ENCODE measurements around the gene KIF19.
A peak's percentile ranks its signal among the peaks of the same experiment; 100 is the strongest.

The KIF19 gene

GRCh38 chr17:74361230-74362068, 35.4 kb downstream of the KIF19 start, which contains the start of gene BTBD17:
Gene BTBD17, minus strand, starts transcription at chr17:74361868. Its CDS starts 49 bp downstream, at chr17:74361819.
- DNase-seq (ENCODE audit: low read depth in 3 of 3) = peak in 1 of 3 donors; percentile 33

GRCh38 chr17:74362069-74362405, 36.0 kb downstream of the KIF19 start:
- no peak for DNase-seq (ENCODE audit: low read depth in 3 of 3)

GRCh38 chr17:74362810-74363498, 36.9 kb downstream of the KIF19 start:
- DNase-seq (ENCODE audit: low read depth in 3 of 3) = no peak

- no peak for DNase-seq (ENCODE audit: low read depth in 3 of 3)
Observed at GRCh38 chr17:74367206-74367605, 41.2 kb downstream of the KIF19 start, which contains the start of gene GPR142. Gene GPR142, plus strand, starts transcription at chr17:74367506. Its CDS starts 2,035 bp downstream, at chr17:74369541.

GRCh38 chr17:74368341-74369081, 42.5 kb downstream of the KIF19 start:
- DNase-seq (ENCODE audit: low read depth in 3 of 3) = peak; percentile 42 to 66 (median 61)

- DNase-seq (ENCODE audit: low read depth in 3 of 3) = peak; percentile 15 to 59 (median 32)
Observed at GRCh38 chr17:74369221-74369620, 43.2 kb downstream of the KIF19 start.

- DNase-seq (ENCODE audit: low read depth in 3 of 3) = no peak
Observed at GRCh38 chr17:74369665-74370490, 43.9 kb downstream of the KIF19 start.

GRCh38 chr17:74371653-74372147, 45.7 kb downstream of the KIF19 start:
- no peak for DNase-seq (ENCODE audit: low read depth in 3 of 3)

- no peak for DNase-seq (ENCODE audit: low read depth in 3 of 3)
Observed at GRCh38 chr17:74372426-74372825, 46.4 kb downstream of the KIF19 start.

GRCh38 chr17:74373838-74374606, 48.0 kb downstream of the KIF19 start:
- DNase-seq (ENCODE audit: low read depth in 3 of 3) = no peak

GRCh38 chr17:74374858-74375257, 48.8 kb downstream of the KIF19 start:
- DNase-seq (ENCODE audit: low read depth in 3 of 3) = no peak

GRCh38 chr17:74379495-74380085, 53.6 kb downstream of the KIF19 start:
- peak; percentile 82 to 96 (median 93) for DNase-seq (ENCODE audit: low read depth in 3 of 3)

GRCh38 chr17:74380086-74380958, 54.3 kb downstream of the KIF19 start:
- no peak for DNase-seq (ENCODE audit: low read depth in 3 of 3)

GRCh38 chr17:74380959-74381808, 55.2 kb downstream of the KIF19 start:
- no peak for DNase-seq (ENCODE audit: low read depth in 3 of 3)

- DNase-seq (ENCODE audit: low read depth in 3 of 3) = no peak
Observed at GRCh38 chr17:74383141-74383540, 57.1 kb downstream of the KIF19 start.

GRCh38 chr17:74385201-74385600, 59.2 kb downstream of the KIF19 start:
- no peak for DNase-seq (ENCODE audit: low read depth in 3 of 3)

GRCh38 chr17:74386386-74386785, 60.4 kb downstream of the KIF19 start:
- no peak for DNase-seq (ENCODE audit: low read depth in 3 of 3)

All from stimulated activated CD4-positive, alpha-beta T cell treated with anti-CD3 and anti-CD28 coated beads, TNF-alpha, amount 100 ng/mL, for 48 hours (primary cell).